ENCODE data around the gene CYP4F22. TPM values are rescaled to one million over a fixed set of nuclear protein-coding genes. Genes with fewer than 3 reads are reported as not detected.

CYP4F22 gene
- total and polyA plus RNA-seq, 2 experiments from 2014 or later = not detected

GRCh38 chr19:15576526-15577156 is 68.3 kb downstream of the CYP4F22 start:
- no peak for DNase-seq
- no peaks in the 10 kb centered on the region for H4K20me1 ChIP-seq (ENCODE audit: insufficient read depth)
- no peaks in the 10 kb centered on the region for H3F3A ChIP-seq (ENCODE audit: insufficient read depth)
- peaks cover 11% of the 10 kb centered on the region for H3K27me3 ChIP-seq (replicated peaks; ENCODE audit: insufficient read depth)
- no peaks in the 10 kb centered on the region for H3K4me1 ChIP-seq (ENCODE audit: insufficient read depth)
- no peaks in the 10 kb centered on the region for H3K79me2 ChIP-seq (ENCODE audit: insufficient read depth)
- H3K36me3 ChIP-seq (ENCODE audit: low read depth) = no peaks in the 10 kb centered on the region
- 44 to 49% methylated on average over 12 of the region's 12 CpGs for WGBS, 2 experiments (ENCODE audit: low coverage in 1 of 2, low lambda C conversion rate in 2 of 2, missing lambda C conversion rate in 2 of 2)
- H3K9me2 ChIP-seq (ENCODE audit: insufficient read depth) = no peaks in the 10 kb centered on the region
- H3K9me3 ChIP-seq (ENCODE audit: low read depth) = no peaks in the 10 kb centered on the region
- no peak overlapping the region for H3K9ac ChIP-seq
- TF ChIP-seq EZH2phosphoT487 (IDR thresholded peaks at IDR 0.05; ENCODE audit: insufficient read depth, low read depth) (no peak), EZH2 (IDR thresholded peaks at IDR 0.05; ENCODE audit: insufficient read depth, poor library complexity, severe bottlenecking) (no peak)
- H2AFZ ChIP-seq = no peak overlapping the region
- no peak overlapping the region for H3K4me3 ChIP-seq
- in situ Hi-C loops (cut with MboI) = no loop called here
- no peak overlapping the region for H3K4me2 ChIP-seq (ENCODE audit: unreplicated experiment)
- no peak overlapping the region for H3K27ac ChIP-seq

GRCh38 chr19:15577184-15577771 is 69.0 kb downstream of the CYP4F22 start:
- H2AFZ ChIP-seq = no peak overlapping the region
- WGBS, 2 experiments (ENCODE audit: low coverage in 1 of 2, low lambda C conversion rate in 2 of 2, missing lambda C conversion rate in 2 of 2) = 40 to 49% methylated on average over 6 of the region's 6 CpGs
- no peak overlapping the region for H3K4me3 ChIP-seq
- H3K4me2 ChIP-seq (ENCODE audit: unreplicated experiment) = no peak overlapping the region
- no peak overlapping the region for H3K9ac ChIP-seq
- TF ChIP-seq EZH2 (IDR thresholded peaks at IDR 0.05; ENCODE audit: insufficient read depth, poor library complexity, severe bottlenecking) = no peak
- TF ChIP-seq EZH2phosphoT487 (IDR thresholded peaks at IDR 0.05; ENCODE audit: insufficient read depth, low read depth) = no peak
- no peaks in the 10 kb centered on the region for H3K79me2 ChIP-seq (ENCODE audit: insufficient read depth)
- DNase-seq = no peak
- no peak overlapping the region for H3K27ac ChIP-seq
- no peaks in the 10 kb centered on the region for H3K9me3 ChIP-seq (ENCODE audit: low read depth)
- H3F3A ChIP-seq (ENCODE audit: insufficient read depth) = no peaks in the 10 kb centered on the region
- H3K27me3 ChIP-seq (replicated peaks; ENCODE audit: insufficient read depth) = peaks cover 11% of the 10 kb centered on the region
- no peaks in the 10 kb centered on the region for H4K20me1 ChIP-seq (ENCODE audit: insufficient read depth)
- in situ Hi-C loops (cut with MboI) = no loop called here
- H3K4me1 ChIP-seq (ENCODE audit: insufficient read depth) = no peaks in the 10 kb centered on the region
- H3K36me3 ChIP-seq (ENCODE audit: low read depth) = no peaks in the 10 kb centered on the region
- H3K9me2 ChIP-seq (ENCODE audit: insufficient read depth) = no peaks in the 10 kb centered on the region

- TF ChIP-seq EZH2phosphoT487 (IDR thresholded peaks at IDR 0.05; ENCODE audit: insufficient read depth, low read depth) (no peak), EZH2 (IDR thresholded peaks at IDR 0.05; ENCODE audit: insufficient read depth, poor library complexity, severe bottlenecking) (no peak)
- Histone ChIP-seq H3K4me1 (ENCODE audit: insufficient read depth) (no peaks in the 10 kb centered on the region), H3K27me3 (replicated peaks; ENCODE audit: insufficient read depth) (peaks cover 7% of the 10 kb centered on the region), H3K79me2 (ENCODE audit: insufficient read depth) (no peaks in the 10 kb centered on the region), H3F3A (ENCODE audit: insufficient read depth) (no peaks in the 10 kb centered on the region), H3K9me3 (ENCODE audit: low read depth) (no peaks in the 10 kb centered on the region), H3K36me3 (ENCODE audit: low read depth) (no peaks in the 10 kb centered on the region), H4K20me1 (ENCODE audit: insufficient read depth) (no peaks in the 10 kb centered on the region), H3K4me2 (ENCODE audit: unreplicated experiment) (no peak overlapping the region), H3K9ac (no peak overlapping the region), H3K4me3 (no peak overlapping the region), H2AFZ (no peak overlapping the region), H3K9me2 (ENCODE audit: insufficient read depth) (no peaks in the 10 kb centered on the region), H3K27ac (no peak overlapping the region)
- DNase-seq = no peak
- in situ Hi-C loops (cut with MboI) = no loop called here
- WGBS, 2 experiments (ENCODE audit: low coverage in 1 of 2, low lambda C conversion rate in 2 of 2, missing lambda C conversion rate in 2 of 2) = 53 to 56% methylated on average over 11 to 12 of the region's 12 CpGs
Observed at GRCh38 chr19:15583346-15583745, 75.0 kb downstream of the CYP4F22 start.

GRCh38 chr19:15584095-15584494 is 75.8 kb downstream of the CYP4F22 start:
- Histone ChIP-seq H3K79me2 (ENCODE audit: insufficient read depth) (no peaks in the 10 kb centered on the region), H3K36me3 (ENCODE audit: low read depth) (no peaks in the 10 kb centered on the region), H3K27me3 (replicated peaks; ENCODE audit: insufficient read depth) (peaks cover 7% of the 10 kb centered on the region), H3K9me2 (ENCODE audit: insufficient read depth) (no peaks in the 10 kb centered on the region), H3F3A (ENCODE audit: insufficient read depth) (no peaks in the 10 kb centered on the region), H3K9ac (no peak overlapping the region), H2AFZ (no peak overlapping the region), H4K20me1 (ENCODE audit: insufficient read depth) (no peaks in the 10 kb centered on the region), H3K4me3 (no peak overlapping the region), H3K9me3 (ENCODE audit: low read depth) (no peaks in the 10 kb centered on the region), H3K4me1 (ENCODE audit: insufficient read depth) (no peaks in the 10 kb centered on the region), H3K4me2 (ENCODE audit: unreplicated experiment) (no peak overlapping the region), H3K27ac (no peak overlapping the region)
- in situ Hi-C loops (cut with MboI) = no loop called here
- no peak for DNase-seq
- no peak for TF ChIP-seq EZH2phosphoT487 (IDR thresholded peaks at IDR 0.05; ENCODE audit: insufficient read depth, low read depth)
- no peak for TF ChIP-seq EZH2 (IDR thresholded peaks at IDR 0.05; ENCODE audit: insufficient read depth, poor library complexity, severe bottlenecking)
- 27 to 36% methylated on average over 8 to 10 of the region's 10 CpGs for WGBS, 2 experiments (ENCODE audit: low coverage in 1 of 2, low lambda C conversion rate in 2 of 2, missing lambda C conversion rate in 2 of 2)

Data from GM23248 (cell line).